Choroid plexus epithelial cell (primary cell): ENCODE data around the gene ASIC3.

Experiments
- DNase-seq: peaks from one replicate; pipeline ENCODE4 v3.0.0-alpha.2; 2010; ENCODE audit warnings: low read depth
- H3K4me3 ChIP-seq: 2 replicates; pipeline ENCODE4 v1.5.1; 2011; ENCODE audit warnings: low read depth, mild to moderate bottlenecking, control low read depth, low read length, moderate library complexity
- CTCF ChIP-seq: conservative IDR thresholded peaks from 2 replicates; pipeline ENCODE4 v1.5.1; 2011; ENCODE audit warnings: low read depth, mild to moderate bottlenecking, control low read depth, inconsistent platforms, low read length, moderate library complexity

The ASIC3 gene

DNA sequence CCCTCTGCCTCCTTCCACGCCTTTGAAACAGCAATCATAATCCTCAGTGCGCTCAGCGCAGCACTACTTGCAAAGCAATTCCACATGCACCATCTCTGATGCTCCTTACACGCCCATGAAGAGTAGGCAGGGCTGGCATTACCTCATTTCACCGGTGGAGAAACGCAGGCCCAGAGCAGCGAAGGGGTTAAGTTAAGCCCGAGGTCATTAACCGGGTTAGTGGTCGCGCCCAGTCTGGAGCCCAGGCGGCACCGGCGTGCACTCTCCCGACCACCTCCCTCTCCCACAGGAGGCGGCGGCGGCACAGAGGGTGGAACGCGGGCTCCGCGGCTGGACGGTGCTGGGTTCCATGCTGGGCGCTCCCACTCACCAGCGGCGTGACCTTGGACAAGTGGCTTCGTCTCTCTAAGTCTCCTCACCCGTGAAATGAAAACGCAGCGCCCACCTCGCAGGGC lies 31.8 kb downstream of the ASIC3 start:
- peak; percentile 43 for DNase-seq
- peak overlapping the region; percentile 90 for H3K4me3 ChIP-seq
- TF ChIP-seq CTCF = no peak

DNA sequence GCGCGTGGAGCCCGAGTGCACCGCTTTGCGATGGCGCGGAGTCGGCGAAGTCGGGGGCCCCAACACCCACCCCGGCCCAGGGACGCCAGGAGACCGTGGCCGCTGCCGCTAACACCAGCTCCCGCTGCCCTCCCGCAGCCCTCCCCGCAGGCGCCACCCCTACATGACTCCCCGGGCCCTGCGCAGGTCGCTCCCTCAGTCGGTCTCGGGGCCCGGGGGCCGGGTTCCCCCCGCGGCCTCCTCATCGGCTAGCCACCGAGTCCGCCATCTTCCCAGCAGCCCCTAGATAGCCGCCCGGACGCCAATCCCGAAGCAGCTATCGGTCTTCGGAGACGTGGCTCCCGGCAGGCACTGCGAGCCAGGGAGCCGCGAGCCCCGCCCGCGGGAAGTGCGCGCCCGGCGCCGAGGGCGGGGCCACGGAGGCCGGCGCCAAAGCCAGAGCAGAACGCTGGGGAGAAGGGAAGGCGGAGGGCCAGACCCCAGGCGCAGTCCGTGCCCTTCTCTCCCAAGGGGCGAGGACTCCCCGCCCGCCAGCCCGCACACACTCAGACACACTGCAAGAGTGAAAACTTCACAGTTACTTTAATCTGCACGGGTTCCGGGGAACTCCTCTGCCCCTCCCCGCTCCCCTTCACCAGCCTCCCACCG lies 32.3 kb downstream of the ASIC3 start, which contains the start of gene FASTK:
TSS of gene FASTK (minus strand) at position 288 of the 648 bp plus-strand sequence. CDS start at position 245, 43 bp downstream.
- peak within 1 kb of the TSS; percentile 90 for H3K4me3 ChIP-seq
- peak; percentile 92 for DNase-seq
- TF ChIP-seq CTCF = no peak

GRCh38 chr7:151081170-151082101 lies 33.1 kb downstream of the ASIC3 start:
- peak; percentile 24 for DNase-seq
- H3K4me3 ChIP-seq = peak overlapping the region; percentile 52
- TF ChIP-seq CTCF = no peak

DNA sequence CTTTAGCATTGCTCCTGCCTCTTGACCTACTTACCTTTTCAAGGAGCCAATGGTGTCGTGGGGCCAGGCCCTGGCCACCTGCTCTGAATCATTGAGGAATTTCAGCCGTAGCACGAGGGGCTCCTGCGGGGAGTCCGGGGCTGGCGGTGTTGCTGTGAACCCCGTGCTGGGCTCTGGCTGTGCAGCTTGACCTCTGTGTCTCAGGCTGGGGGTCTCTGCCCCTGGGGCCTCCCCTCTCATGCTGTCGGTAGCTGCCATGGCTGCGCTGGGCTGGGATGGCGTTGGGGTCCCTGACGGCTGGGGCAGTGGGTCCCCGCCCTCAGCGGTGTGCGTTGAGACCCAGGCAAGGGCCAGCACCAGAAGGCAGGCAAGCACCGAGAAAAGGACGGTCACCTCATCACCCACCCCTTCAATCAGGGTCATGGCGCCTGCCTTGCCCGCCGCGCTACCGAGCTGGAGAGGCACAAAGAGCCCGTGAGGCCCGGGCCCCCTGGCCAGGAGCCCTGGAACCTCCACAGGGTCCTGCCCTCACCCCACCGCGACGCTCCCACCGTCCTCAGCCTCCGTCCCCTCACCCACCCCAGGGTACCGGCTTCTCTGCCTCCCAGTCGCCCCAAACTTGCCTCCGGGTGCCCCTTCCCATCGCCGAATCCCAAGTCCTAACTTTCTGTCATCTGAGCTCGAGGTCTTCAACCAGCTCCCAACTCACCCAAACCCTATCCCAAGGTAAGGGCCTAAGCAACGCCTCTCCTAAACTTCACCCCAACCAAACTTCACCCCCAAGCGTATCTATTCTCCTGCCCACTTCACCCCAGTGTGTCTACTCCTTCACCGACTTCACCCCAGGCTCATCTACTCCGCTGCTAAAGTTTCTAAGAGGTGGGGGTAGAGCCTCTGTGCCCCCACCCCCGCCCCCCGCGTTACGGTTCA lies 34.1 kb downstream of the ASIC3 start:
- H3K4me3 ChIP-seq = peak overlapping the region; percentile 77
- DNase-seq = no peak
- no peak for TF ChIP-seq CTCF

GRCh38 chr7:151083071-151083823 lies 34.9 kb downstream of the ASIC3 start, which contains the start of gene TMUB1:
TSS of gene TMUB1 (minus strand) at chr7:151083493. CDS start at chr7:151082563, 930 bp downstream.
- no peak for TF ChIP-seq CTCF
- H3K4me3 ChIP-seq = peak within 1 kb of the TSS; percentile 77
- peak; percentile 55 for DNase-seq

DNA sequence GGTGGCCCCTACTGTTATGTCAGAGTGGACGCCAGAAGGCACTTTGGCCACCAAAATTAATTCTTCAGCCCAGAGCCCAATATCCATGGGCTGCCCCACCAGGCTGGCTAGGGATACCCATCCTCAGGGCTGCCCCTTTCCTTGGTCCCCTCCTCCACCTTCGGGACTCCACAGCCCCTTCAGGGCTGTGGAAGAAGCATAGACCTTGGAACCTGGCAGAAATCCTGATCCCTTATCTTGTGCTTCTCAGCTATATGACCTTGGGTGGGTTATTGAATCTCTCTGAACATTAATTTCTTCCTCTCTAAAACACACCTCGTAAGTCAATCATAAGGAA lies 35.5 kb downstream of the ASIC3 start:
- no peak for DNase-seq
- peak overlapping the region; percentile 77 for H3K4me3 ChIP-seq
- TF ChIP-seq CTCF = no peak
